Osteoblast (primary cell): ENCODE results near the gene GSG1L2. TPM values are rescaled to one million over a fixed set of nuclear protein-coding genes. Genes with fewer than 3 reads are reported as not detected.

Source experiments
- DNase-seq: peaks from one replicate; pipeline ENCODE4 v3.0.0; 2011; ENCODE audit warnings: low spot score, mixed read lengths; ENCODE audit not compliant: insufficient read length; ENCODE audit errors: missing footprints
- H2AFZ ChIP-seq: 2 replicates; pipeline ENCODE4 v1.6.0; 2011; ENCODE audit warnings: mild to moderate bottlenecking, low read length
- H3K27ac ChIP-seq: 2 replicates; pipeline ENCODE4 v1.5.1; 2011; ENCODE audit warnings: mild to moderate bottlenecking, low read depth, low read length, moderate library complexity
- H3K27me3 ChIP-seq: 2 replicates; pipeline ENCODE4 v1.6.0; 2012; ENCODE audit warnings: mild to moderate bottlenecking, control low read depth, inconsistent platforms, low read length, moderate library complexity; ENCODE audit not compliant: insufficient read depth
- H3K36me3 ChIP-seq: 2 replicates; pipeline ENCODE4 v1.5.1; 2011; ENCODE audit warnings: mild to moderate bottlenecking, low read length, control low read depth, moderate library complexity; ENCODE audit not compliant: insufficient read depth
- H3K4me1 ChIP-seq: 2 replicates; pipeline ENCODE4 v1.5.1; 2011; ENCODE audit warnings: mild to moderate bottlenecking, low read length, control low read depth, moderate library complexity; ENCODE audit not compliant: insufficient read depth
- H3K4me2 ChIP-seq: 2 replicates; pipeline ENCODE4 v1.6.0; 2011; ENCODE audit warnings: mild to moderate bottlenecking, low read length; ENCODE audit not compliant: insufficient read depth
- H3K4me3 ChIP-seq: fragments of 200-600 bp; sonication (generic); 3 replicates; pipeline ENCODE4 v1.5.1; 2012; ENCODE audit warnings: mild to moderate bottlenecking, low read length, inconsistent platforms; ENCODE audit not compliant: insufficient read depth
- H3K79me2 ChIP-seq: 2 replicates; pipeline ENCODE4 v1.6.0; 2012; ENCODE audit warnings: mild to moderate bottlenecking, low read length, control low read depth, inconsistent platforms; ENCODE audit not compliant: insufficient read depth
- H3K9me3 ChIP-seq: 2 replicates; pipeline ENCODE4 v1.5.1; 2011; ENCODE audit warnings: low read depth, low read length, control low read depth
- H4K20me1 ChIP-seq: 2 replicates; pipeline ENCODE4 v1.6.0; 2012; ENCODE audit warnings: mild to moderate bottlenecking, low read length, control low read depth; ENCODE audit not compliant: insufficient read depth
- CTCF ChIP-seq: IDR thresholded peaks from 2 replicates; pipeline ENCODE4 v1.5.1; 2011; ENCODE audit warnings: mild to moderate bottlenecking, low read depth, low read length, moderate library complexity; ENCODE audit errors: extremely low read depth
- total RNA-seq: library from RNA; depleted of rRNA; stranded (reverse); fragments of >200 nt; gene quantifications from 2 replicates; pipeline ENCODE4 v1.2.3, GENCODE V29; 2012

GSG1L2 gene
- total RNA-seq, 1 donor, result not detected

GRCh38 chr17:9798008-9798407 is 23.9 kb downstream of the GSG1L2 start:
- no peak overlapping the region for H3K4me3 ChIP-seq
- no peak for DNase-seq
- H3K9me3 ChIP-seq, result no peaks in the 10 kb centered on the region
- no peaks in the 10 kb centered on the region for H3K4me1 ChIP-seq
- H3K36me3 ChIP-seq, result no peaks in the 10 kb centered on the region
- no peak overlapping the region for H2AFZ ChIP-seq
- no peak overlapping the region for H3K27ac ChIP-seq
- H3K27me3 ChIP-seq, result no peaks in the 10 kb centered on the region
- no peaks in the 10 kb centered on the region for H3K79me2 ChIP-seq
- TF ChIP-seq CTCF, result no peak
- H3K4me2 ChIP-seq, result no peak overlapping the region
- no peaks in the 10 kb centered on the region for H4K20me1 ChIP-seq

GRCh38 chr17:9792181-9792840 is 29.6 kb downstream of the GSG1L2 start:
- H3K79me2 ChIP-seq, result no peaks in the 10 kb centered on the region
- H3K27ac ChIP-seq, result no peak overlapping the region
- no peak overlapping the region for H3K4me3 ChIP-seq
- no peaks in the 10 kb centered on the region for H3K36me3 ChIP-seq
- no peaks in the 10 kb centered on the region for H3K4me1 ChIP-seq
- no peak overlapping the region for H2AFZ ChIP-seq
- no peak for DNase-seq
- H3K4me2 ChIP-seq, result no peak overlapping the region
- no peaks in the 10 kb centered on the region for H3K27me3 ChIP-seq
- no peaks in the 10 kb centered on the region for H4K20me1 ChIP-seq
- TF ChIP-seq CTCF, result no peak
- H3K9me3 ChIP-seq, result no peaks in the 10 kb centered on the region

GRCh38 chr17:9790889-9791876 is 30.7 kb downstream of the GSG1L2 start, which contains the start of gene DHRS7C:
Gene DHRS7C (minus strand): TSS chr17:9791592. CDS start chr17:9791284, 308 bp downstream.
- no peaks in the 10 kb centered on the region for H3K9me3 ChIP-seq

More at GRCh38 chr17:9790889-9791876, 30.7 kb downstream of the GSG1L2 start, which contains the start of gene DHRS7C:
- Histone ChIP-seq H2AFZ (no peak within 1 kb of the TSS), H3K4me3 (no peak within 1 kb of the TSS), H4K20me1 (no peaks in the 10 kb centered on the region), H3K36me3 (no peaks in the 10 kb centered on the region), H3K79me2 (no peaks in the 10 kb centered on the region), H3K4me1 (no peaks in the 10 kb centered on the region), H3K4me2 (no peak within 1 kb of the TSS), H3K27me3 (no peaks in the 10 kb centered on the region), H3K27ac (no peak within 1 kb of the TSS)
- TF ChIP-seq CTCF, result no peak
- no peak for DNase-seq
